Smooth muscle cell of bladder (primary cell): ENCODE data around the gene CSRP1. TPM values are rescaled to one million over a fixed set of nuclear protein-coding genes. Genes with fewer than 3 reads are reported as not detected.

Source experiments
- total RNA-seq: library from RNA; depleted of rRNA; stranded (reverse); fragments of >200 nt; gene quantifications from 2 replicates; pipeline ENCODE4 v1.2.3, GENCODE V29; 2014

The CSRP1 gene
- total RNA-seq, result 116 and 163 TPM in 2 replicates

GRCh38 chr1:201506557-201507359 lies at the start of gene CSRP1:
Gene CSRP1 (minus strand): TSS chr1:201507123. CDS start chr1:201496303, 10,820 bp downstream.

GRCh38 chr1:201538612-201539551 lies 32.0 kb upstream of the CSRP1 start, which contains the start of gene NAV1:
Gene NAV1 (plus strand): TSS chr1:201539127. CDS start chr1:201622885, 83,758 bp downstream.

GRCh38 chr1:201468844-201469644 lies 37.9 kb downstream of the CSRP1 start, which contains the start of gene PHLDA3:
Gene PHLDA3 (minus strand): TSS chr1:201469188. CDS start chr1:201468786, 402 bp downstream.

Other genes starting within 250 kb of the CSRP1 start
- under 0.01 TPM in 2 replicates for gene PKP1, start 223.6 kb downstream of the CSRP1 start, total RNA-seq
- under 0.01 and 0.09 TPM in 2 replicates for gene TNNT2, start 129.4 kb downstream of the CSRP1 start, total RNA-seq
- 0.28 TPM in 1 of 2 replicates, not detected in the other for gene LAD1, start 107.8 kb downstream of the CSRP1 start, total RNA-seq
- gene TNNI1, start 85.4 kb downstream of the CSRP1 start, total RNA-seq, result 0.09 TPM in 1 of 2 replicates, not detected in the other
- gene PHLDA3, start 37.9 kb downstream of the CSRP1 start, total RNA-seq, result 71.5 and 126 TPM in 2 replicates
- gene NAV1, start 32.0 kb upstream of the CSRP1 start, total RNA-seq, result 12.9 and 16.4 TPM in 2 replicates